Stimulated activated CD4-positive, alpha-beta T cell treated with anti-CD3 and anti-CD28 coated beads, Interleukin-12 subunit alpha, Interleukin-12 subunit beta, amount 100 ng/mL, for 4 hours (primary cell): Measurements from ENCODE around the gene SAMHD1.
"Not testable (repeated sequence)": the region's sequence is repeated elsewhere in the genome, so short reads cannot be mapped to it uniquely, and the experiment has no call there.

Source experiments
- DNase-seq: peaks from one replicate; pipeline ENCODE4 v3.0.0-alpha.2; 2020

Gene SAMHD1

DNA sequence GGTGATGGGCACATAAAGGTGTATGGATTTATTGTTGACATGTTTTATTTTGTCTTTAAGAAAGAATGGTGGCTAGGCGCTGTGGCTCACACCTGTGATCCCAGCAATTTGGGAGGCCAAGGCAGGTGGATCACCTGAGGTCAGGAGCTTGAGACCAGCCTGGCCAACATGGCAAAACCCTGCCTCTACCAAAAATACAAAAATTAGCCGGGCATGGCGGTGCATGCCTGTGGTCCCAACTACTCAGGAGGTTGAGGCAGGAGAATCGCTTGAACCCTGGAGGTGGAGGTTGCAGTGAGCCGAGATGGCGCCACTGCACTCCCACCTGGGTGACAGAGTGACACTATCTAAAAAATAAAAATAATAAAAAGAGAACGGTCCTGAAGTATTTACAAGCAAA lies 45.4 kb downstream of the SAMHD1 start:
- not testable (repeated sequence) for DNase-seq

DNA sequence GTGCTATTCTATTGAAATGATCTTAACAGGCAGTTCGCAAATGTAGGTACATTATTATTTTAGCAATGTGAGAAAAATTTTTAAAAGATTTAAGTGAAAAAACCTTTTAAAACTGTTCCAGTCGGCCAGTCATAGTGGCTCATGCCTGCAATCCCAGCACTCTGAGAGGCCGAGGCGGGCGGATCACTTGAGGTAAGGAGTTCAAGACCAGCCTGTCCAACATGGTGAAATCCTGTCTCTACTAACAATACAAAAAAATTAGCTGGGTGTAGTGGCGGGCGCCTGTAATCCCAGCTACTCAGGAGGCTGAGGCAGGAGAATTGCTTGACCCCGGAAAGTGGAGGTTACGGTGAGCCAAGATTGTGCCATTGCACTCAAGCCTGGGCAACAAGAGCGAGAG lies 45.9 kb downstream of the SAMHD1 start:
- DNase-seq, result not testable (repeated sequence)

DNA sequence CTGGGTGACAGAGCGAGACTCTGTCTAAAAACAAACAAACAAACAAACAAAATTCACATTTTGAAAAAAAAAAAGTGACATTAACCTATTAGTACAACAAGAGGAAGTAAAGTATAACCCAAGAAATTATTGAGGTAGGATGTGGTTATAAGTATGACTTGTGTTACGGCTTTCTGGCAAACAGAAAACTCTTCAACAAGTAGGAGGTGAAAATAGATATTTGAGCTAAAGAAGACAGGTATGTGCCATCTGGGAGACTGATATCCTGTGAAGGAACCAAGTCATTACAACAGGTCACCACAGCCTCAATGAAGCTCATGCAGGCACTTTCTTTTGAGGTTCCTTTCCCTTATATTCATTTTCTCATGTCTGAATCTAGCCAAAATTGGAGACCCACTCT lies 46.8 kb downstream of the SAMHD1 start:
- DNase-seq, result no peak

DNA sequence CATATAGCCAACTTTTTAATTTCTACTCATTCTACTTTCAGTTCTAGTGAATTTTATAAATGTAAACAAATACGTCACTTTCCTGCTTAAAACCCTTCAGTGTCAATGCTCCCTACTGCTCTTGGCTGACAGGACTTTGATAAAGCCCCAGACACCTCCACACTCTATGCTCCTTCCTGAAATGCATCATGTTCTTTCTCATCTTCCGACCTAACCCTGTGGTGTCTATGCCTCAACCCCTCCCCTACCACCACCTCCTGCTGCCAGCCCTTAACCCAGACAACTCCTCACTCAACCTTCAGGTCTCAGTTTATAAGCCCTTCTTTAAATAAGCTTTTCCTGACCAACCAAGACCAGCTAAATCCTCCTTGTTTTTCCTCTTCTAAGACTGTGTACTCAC lies 56.5 kb downstream of the SAMHD1 start:
- DNase-seq, result no peak

DNA sequence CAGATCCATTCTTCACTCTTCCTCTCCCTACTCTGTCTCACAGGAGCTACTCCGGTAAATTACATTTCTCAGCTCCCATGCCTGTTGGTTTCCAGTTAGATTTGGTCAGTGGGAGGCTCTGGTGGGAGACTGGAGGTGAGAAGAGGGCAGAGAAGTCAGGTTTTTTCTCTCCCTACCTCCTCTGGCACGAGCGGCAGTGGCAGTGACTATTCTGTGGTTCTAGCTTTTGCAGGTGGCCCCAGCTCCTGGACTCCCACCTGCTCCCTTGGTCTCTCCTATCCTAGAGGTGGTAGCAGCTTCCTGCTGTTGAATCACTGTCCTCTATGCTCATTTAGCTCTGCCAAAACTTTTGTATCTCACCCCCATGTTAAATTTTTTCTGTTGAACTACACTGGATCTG lies 57.7 kb downstream of the SAMHD1 start:
- DNase-seq, result no peak

DNA sequence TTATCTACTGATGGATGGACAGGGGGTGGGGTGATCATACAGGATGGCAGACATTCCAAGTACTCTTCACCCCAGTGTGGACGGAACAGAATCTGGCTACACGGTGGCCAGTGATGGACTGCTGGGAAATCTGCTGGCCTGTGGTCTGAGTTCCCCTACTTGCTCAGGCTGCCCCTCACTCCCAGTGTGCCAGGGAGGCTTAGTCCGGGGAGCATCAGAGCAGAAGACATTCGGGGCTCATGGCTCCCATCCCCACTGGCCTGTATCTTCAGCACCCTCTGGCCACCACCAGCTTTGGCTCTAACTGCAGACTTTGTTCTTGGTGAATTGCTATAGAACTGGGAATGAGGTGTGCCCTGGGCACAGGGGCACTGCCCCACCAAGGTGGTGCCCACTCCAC lies 60.3 kb downstream of the SAMHD1 start:
- no peak for DNase-seq

DNA sequence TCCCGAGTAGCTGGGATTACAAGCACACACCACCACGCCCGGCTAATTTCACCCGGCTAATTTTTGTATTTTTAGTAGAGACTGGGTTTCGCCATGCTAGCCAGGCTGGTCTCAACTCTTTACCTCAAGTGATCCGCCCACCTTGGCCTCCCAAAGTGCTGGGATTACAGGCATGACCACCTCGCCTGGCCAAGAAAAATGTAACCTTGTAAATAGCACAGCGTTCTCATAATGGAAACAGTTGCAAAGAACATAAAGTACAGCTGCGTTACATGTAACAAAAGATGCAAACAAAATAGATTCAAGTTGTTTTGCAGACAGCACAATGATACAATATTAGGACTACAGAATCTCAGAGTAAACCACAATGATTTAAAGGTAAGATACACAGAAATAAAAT lies 60.9 kb downstream of the SAMHD1 start:
- DNase-seq, result no peak

DNA sequence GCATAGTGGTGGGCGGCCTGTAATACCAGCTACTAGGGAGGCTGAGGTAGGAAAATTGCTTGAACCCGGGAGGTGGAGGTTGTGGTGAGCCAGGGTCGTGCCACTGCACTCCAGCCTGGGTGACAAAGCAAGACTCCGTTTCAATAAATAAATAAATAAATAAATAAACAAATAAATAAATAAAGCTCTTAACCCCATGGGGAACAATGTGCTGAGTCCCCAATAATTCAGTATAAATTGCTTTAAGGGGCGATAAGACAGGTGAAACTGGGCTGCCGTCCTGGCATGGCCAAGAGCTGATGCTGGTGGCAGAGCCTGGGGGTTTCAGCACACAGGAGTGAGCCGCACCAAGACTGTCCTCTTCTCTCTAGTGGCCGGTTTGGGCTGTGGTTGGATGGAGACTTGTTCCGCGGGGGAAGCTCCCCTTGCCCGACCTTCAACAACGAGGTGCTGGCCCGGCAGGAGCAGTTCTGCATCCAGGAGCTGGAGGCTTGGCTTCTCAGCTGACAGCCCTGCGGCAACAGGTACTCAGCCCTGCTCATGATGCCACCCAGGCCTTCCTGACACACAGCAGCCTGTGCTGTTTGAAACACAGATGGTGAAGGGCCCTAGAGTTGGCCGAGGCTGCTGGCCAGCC lies 62.5 kb downstream of the SAMHD1 start:
- no peak for DNase-seq

DNA sequence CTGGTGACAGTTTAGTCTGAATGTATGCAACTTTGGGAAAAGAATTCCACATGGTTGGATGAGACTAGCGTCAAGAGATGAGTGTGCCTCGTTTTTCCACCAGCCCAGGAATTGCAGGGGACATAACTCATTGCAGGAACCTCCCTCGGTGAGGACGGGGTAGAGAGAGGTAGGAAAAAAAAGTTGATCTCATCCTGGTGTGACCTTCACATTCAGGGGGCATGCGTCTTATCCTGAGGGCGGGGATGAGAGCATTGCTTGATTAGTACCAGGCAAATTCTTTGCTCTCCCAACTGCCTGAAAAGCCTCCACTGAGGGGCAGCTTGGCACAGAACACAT lies 63.8 kb downstream of the SAMHD1 start:
- DNase-seq, result no peak

DNA sequence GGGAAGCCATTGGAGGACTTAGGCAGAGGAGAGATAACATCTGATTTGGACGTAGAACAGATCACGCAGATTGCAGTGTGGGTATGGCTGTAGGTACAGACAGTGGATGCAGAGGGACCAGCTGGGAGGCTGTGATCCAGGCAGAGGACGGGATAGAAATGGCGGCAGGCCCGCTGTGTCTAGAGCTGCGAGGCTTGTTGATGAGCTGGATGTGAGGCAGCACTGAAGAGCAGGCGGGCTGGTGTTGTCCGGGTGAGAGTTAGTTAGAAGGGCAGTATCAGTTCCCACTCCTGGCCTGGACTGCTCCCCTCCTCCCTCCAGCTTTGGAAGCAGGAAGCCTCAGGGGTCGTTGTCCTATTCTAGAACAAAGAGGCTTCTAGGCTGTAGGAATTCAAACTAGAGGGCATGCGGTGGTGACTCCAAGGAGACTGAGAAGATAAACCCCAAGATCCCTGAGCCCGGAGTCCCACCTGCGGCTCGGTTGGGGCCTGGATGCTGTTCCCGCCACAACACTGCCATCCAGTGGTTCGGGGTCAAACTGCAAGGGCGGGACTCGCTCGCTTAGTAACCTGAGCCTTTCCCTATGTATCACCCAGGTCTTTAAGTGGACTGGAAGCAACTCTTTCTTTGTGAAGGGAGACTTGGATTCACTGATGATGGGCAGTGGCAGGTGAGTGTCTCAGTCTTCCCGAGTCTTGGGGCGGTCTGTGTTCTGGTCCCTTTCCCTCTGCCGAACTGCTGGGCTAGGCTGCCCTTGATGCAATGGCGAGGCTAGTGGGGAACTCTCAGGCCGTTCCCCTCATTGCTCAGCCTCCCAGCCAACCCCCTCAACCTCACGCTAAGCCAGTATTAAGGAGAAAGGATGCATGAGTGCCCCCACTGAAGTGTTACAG lies 64.4 kb downstream of the SAMHD1 start:
- DNase-seq, result peak; percentile 81

DNA sequence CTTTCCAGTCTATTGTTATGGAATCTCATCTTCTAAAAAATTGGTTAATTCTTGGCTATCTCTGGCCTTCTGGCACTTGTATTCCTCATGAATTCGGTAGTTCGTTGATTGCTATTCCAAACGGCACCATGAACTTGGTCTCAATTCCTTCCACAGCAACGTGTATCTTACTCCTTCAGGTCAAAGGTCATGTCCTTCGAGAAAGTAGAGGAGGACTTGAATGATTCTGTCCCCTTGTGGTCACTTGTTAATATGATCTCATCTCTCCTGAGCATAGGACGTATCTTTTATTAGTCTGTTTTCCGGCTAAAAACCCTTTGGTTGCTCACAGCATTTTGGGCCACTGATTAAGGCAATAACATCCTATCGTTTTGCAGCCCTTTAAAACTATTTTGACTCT lies 66.2 kb downstream of the SAMHD1 start:
- DNase-seq, result no peak

DNA sequence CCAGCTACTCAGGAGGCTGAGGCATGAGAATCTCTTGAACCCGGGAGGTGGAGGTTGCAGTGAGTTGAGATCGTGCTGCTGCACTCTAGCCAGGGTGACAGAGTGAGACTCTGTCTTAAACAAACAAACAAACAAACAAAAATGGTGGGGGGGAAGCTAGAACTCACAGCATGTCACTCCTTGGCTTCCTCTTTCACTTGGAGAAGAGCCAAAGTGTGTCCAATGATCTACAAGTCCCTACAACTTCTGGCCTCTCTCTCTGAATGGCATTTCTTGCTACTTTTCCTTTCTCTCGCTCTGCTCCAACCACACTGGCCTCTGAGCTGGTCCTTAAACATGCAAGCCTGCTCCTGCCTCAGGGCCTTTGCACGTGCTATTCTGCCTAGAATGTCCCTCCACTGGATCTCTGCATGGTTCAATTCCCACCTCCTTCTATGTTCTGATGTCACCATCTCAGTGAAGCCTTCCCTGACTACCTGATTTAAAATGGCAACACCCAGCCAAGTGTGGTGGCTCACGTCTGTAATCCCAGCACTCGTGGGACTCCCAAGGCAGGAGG lies 67.5 kb downstream of the SAMHD1 start:
- no peak for DNase-seq

DNA sequence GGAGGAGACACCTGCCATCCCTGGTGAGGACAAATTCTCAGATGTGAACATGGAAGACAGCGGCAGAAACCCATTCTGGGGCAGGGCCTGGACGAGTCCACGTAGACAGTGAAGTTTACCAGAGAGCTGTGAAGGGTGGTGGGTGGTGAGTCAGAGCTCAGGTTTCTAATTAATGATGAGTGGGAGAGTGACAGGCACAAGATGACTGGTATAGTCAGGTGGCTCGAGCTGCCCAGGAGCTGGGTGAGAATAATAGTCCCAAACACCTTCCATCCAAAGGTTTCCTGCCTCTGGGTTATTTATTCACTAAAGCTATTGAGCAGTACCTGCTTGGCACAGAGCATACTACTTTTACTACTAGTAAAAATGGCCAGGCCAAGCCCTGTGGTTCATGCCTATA lies 69.6 kb downstream of the SAMHD1 start:
- no peak for DNase-seq

DNA sequence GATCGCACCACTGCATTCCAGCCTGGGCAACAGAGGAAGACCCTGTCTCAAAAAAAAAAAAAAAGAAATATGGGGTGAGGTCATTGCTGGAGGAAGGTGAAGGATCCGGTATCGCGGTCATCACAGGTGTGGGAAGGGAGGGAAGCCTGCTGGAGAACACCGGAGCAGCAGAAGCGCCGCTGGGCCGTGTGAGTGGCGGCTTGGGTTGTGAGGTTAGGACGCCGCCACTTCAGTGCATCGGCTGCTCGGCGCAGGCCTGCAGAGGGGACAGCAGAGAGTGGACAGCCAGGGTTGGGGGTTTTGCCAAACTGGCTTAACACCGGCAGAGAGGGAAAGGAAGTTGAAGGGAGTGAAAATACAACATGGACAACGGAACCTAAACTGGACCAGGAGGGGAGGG lies 70.2 kb downstream of the SAMHD1 start:
- DNase-seq, result no peak

DNA sequence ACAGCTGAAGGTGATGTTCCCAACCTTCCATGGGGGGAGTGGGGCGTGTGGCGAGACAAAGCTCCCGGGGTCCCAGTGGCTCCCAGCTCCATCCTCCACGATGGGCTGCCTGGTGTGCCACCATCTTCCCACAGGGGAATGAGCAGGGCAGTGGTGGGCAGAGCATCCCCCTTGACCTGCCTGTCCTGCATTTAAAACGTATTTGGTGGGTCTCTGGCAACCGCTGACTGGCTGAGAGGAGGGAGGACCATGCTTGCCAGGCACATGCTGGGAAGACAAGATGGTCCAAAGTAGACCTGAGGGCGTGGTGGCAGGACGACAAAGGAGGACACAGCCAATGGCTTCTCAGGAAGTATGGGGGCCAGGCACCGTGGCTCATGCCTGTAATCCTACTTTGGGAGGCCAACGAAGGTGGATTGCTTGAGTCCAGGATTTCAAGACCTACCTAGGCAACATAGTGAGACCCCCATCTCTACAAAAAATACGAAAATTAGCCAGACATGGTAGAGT lies 70.7 kb downstream of the SAMHD1 start:
- DNase-seq, result no peak

DNA sequence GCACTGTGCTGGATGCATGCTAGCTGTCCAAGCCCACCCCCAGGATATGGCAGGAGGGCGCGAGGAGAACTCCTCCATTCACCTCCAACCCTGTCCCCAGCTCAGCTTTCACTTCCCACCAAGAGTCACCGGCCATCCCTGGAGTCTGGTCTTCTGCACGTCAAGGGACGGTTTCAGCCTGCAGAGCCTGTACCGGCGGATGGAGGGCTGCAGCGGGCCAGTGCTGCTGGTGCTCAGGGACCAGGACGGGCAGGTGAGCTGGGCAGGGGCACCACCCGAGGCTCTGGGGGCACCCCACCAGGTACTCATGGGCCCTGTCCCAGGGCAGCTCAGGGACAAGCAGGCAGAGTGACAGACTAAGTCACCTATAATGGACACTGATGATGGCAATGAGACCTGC lies 72.6 kb downstream of the SAMHD1 start:
- DNase-seq, result no peak

DNA sequence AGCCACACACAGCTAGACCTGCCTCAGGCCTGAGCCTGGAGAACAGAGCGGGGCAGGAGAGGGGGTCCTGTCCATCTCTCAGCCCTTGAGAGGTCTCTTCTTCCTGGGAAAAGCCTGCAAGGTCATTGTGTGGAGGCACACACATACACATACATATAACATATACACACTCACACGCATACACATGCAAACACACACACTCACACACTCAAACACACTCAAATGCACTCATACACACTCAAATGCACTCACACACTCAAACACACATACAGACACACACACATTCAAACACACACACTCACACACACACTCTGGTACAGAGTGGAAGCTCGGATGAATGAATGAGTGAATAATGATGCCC lies 75.1 kb downstream of the SAMHD1 start:
- no peak for DNase-seq

DNA sequence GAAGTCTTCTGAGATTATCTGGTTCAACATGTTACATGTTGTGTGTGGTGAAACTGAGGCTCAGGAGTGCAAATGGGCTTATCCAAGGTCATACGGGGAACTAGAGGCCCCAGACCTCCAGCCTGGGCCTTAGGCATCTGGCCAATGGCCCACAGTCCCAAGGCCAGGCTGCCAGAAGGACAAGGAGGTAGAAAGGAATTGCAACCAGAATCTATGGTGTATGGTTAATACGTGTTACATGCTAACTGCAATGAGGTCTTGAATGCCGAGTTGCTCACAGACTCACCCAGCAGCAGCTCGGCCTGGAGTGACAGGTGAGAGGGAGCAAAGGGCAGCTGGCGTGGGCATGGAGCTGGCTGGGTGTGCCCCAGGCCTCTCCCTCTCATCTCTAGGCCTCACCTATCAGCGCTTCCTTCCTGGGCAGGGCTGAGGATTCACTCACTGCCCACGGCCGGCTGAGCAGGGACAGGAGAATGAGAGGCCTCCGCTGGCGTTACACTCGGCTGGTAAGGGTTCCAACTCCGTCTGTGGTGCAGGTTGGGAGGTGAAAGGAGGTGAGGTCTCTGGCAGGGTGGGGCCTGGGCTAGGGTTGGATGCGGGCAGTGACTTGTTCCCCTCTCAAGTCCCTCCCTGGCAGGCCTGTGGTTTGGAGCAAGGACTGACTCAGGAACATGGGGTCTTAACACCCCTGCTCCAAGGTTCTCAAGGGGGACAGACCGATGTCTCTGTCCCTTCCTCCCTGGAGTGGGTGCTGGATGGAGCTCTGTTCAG lies 75.6 kb downstream of the SAMHD1 start, which contains the start of gene TLDC2:
TLDC2 (plus strand) TSS at position 437 of the 771 bp plus-strand sequence; CDS start at position 474, 37 bp downstream.
- DNase-seq, result no peak

DNA sequence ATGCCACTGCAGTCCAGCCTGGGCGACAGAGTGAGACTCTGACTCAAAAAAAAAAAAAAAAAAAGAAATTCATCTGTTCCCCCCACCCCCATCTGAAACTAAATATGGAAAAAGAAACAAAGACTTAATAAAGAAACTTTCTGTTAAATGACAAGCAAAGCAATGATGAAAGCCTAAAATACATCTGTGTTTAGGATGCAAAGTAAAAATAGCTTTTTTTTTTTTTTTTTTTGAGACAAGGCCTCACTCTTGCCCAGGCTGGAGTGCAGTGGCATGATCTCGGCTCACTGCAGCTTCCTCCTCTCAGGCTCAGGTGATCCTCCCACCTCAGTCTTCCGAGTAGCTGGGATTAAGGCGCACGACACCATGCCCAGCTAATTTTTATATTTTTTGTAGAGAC lies 76.4 kb downstream of the SAMHD1 start:
- DNase-seq, result not testable (repeated sequence)

DNA sequence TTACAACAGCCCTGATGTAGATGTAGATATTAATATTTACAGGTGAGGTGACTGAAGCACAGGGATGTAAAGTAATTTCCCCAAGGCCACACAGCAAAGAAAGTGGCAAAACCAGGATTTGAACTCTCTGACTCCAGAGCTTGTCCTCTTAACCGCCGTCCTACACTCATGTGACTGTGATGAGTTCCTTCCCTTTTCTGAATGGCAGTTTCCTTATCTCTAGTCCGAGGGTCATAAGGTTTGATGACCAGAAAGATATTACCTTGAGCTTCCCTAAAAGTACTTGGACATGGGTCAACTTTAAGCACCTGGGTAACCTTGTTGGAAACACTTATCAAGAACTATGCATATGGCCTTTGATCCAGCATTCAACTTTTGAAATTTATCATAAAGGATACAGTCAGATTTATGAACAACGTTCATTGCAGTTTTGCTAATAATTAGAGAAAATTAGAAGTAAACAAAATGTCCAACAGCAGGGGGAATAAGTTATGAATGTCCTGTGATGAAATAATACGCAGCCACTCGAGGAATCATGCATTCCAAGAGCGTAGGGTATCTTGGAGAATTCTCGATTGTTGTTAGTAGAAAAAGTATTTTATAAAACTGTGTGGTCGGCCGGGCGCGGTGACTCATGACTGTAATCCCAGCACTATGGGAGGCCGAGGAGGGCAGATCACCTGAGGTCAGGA lies 77.9 kb downstream of the SAMHD1 start:
- no peak for DNase-seq

DNA sequence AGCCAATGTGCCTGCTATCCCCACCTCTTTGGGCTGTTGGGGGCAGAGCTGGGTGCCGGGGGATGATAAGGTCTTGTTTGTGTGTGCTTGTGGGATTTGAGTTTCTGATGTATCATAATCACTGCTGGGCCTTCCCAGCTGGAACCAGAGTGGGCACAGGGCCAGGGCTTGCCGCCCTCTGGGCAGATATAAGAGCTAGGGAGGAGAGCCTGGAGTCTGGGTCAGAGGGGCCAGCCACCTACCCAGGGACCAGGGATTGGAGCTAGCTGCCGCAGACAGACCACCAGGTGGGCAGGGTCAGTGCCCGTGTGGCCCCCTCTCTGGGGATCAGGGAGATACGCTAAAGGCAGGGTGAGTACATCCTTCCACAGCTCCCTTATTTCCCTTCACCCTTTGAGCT lies 78.7 kb downstream of the SAMHD1 start:
- DNase-seq, result no peak
